Progenitor cell of endocrine pancreas (in vitro differentiated cells): ENCODE data around the gene MDH1B. TPM values are rescaled to one million over a fixed set of nuclear protein-coding genes. Genes with fewer than 3 reads are reported as not detected.

Source experiments
- DNase-seq: peaks from one replicate; pipeline ENCODE4 v3.0.0; 2021; ENCODE audit warnings: low spot score; ENCODE audit not compliant: unreplicated experiment
- H3K27ac Mint-ChIP-seq: 2 replicates; pipeline ENCODE4 v1.8.0; 2021; ENCODE audit warnings: mild to moderate bottlenecking, moderate library complexity, mixed read lengths
- H3K27me3 Mint-ChIP-seq: 2 replicates; pipeline ENCODE4 v1.8.0; 2021; ENCODE audit warnings: mixed read lengths
- H3K36me3 Mint-ChIP-seq: 2 replicates; pipeline ENCODE4 v1.8.0; 2022; ENCODE audit warnings: mixed read lengths; ENCODE audit not compliant: insufficient read depth
- H3K4me1 Mint-ChIP-seq: 2 replicates; pipeline ENCODE4 v1.8.0; 2021; ENCODE audit warnings: low read depth, mixed read lengths
- H3K4me3 Mint-ChIP-seq: 2 replicates; pipeline ENCODE4 v1.8.0; 2021; ENCODE audit warnings: low read depth, mild to moderate bottlenecking, moderate library complexity, mixed read lengths
- H3K9me3 Mint-ChIP-seq: 2 replicates; pipeline ENCODE4 v1.8.0; 2021; ENCODE audit warnings: low read depth, mixed read lengths
- CTCF ChIP-seq: fragments of 200-600 bp; sonication (generic); IDR thresholded peaks from one replicate; pipeline ENCODE4 v1.5.0; 2021; ENCODE audit warnings: antibody characterized with exemption, mild to moderate bottlenecking; ENCODE audit not compliant: unreplicated experiment
- total RNA-seq: library from RNA; stranded (reverse); gene quantifications from 2 replicates; pipeline ENCODE4 v1.2.1, GENCODE V29; 2021

The MDH1B gene
- total RNA-seq, 1 donor from 2014 or later: 2.8 TPM

- no peak for TF ChIP-seq CTCF
- no peak overlapping the region for H3K4me3 Mint-ChIP-seq
- no peak overlapping the region for H3K27ac Mint-ChIP-seq
- H3K36me3 Mint-ChIP-seq: no peaks in the 10 kb centered on the region
- H3K9me3 Mint-ChIP-seq: no peaks in the 10 kb centered on the region
- peaks cover 7% of the 10 kb centered on the region for H3K27me3 Mint-ChIP-seq
- no peaks in the 10 kb centered on the region for H3K4me1 Mint-ChIP-seq
- DNase-seq: no peak
These were observed 31.8 kb downstream of the MDH1B start for GRCh38 chr2:206733341-206733740.

- Mint-ChIP-seq H3K4me1 (no peaks in the 10 kb centered on the region), H3K27ac (no peak overlapping the region), H3K9me3 (no peaks in the 10 kb centered on the region), H3K27me3 (peaks cover 19% of the 10 kb centered on the region), H3K4me3 (no peak overlapping the region), H3K36me3 (no peaks in the 10 kb centered on the region)
- TF ChIP-seq CTCF: no peak
- DNase-seq: no peak
These were observed 36.6 kb downstream of the MDH1B start for GRCh38 chr2:206728277-206729199.

GRCh38 chr2:206727287-206727686 lies 37.8 kb downstream of the MDH1B start:
- H3K27me3 Mint-ChIP-seq: peaks cover 20% of the 10 kb centered on the region
- no peak for TF ChIP-seq CTCF
- H3K4me1 Mint-ChIP-seq: no peaks in the 10 kb centered on the region
- H3K27ac Mint-ChIP-seq: no peak overlapping the region
- H3K9me3 Mint-ChIP-seq: no peaks in the 10 kb centered on the region
- H3K4me3 Mint-ChIP-seq: no peak overlapping the region
- no peak for DNase-seq
- no peaks in the 10 kb centered on the region for H3K36me3 Mint-ChIP-seq

GRCh38 chr2:206723288-206723687 lies 41.8 kb downstream of the MDH1B start:
- DNase-seq: no peak
- no peaks in the 10 kb centered on the region for H3K36me3 Mint-ChIP-seq
- TF ChIP-seq CTCF: no peak
- H3K4me3 Mint-ChIP-seq: no peak overlapping the region
- H3K27me3 Mint-ChIP-seq: peaks cover 17% of the 10 kb centered on the region
- H3K4me1 Mint-ChIP-seq: no peaks in the 10 kb centered on the region
- no peak overlapping the region for H3K27ac Mint-ChIP-seq
- H3K9me3 Mint-ChIP-seq: peaks cover 4% of the 10 kb centered on the region

GRCh38 chr2:206721256-206721920 lies 43.7 kb downstream of the MDH1B start:
- no peak overlapping the region for H3K4me3 Mint-ChIP-seq
- no peaks in the 10 kb centered on the region for H3K4me1 Mint-ChIP-seq
- TF ChIP-seq CTCF: no peak
- no peak for DNase-seq
- H3K36me3 Mint-ChIP-seq: no peaks in the 10 kb centered on the region
- peaks cover 4% of the 10 kb centered on the region for H3K9me3 Mint-ChIP-seq
- no peak overlapping the region for H3K27ac Mint-ChIP-seq
- peaks cover 15% of the 10 kb centered on the region for H3K27me3 Mint-ChIP-seq
